Uterus (tissue), 2 donors: ENCODE measurements around the gene CADM3.

Experiments
- POLR2A ChIP-seq, 2 donors: fragments of 450-650 bp; IDR thresholded peaks; one replicate each; pipeline ENCODE4 v1.6.1; 2016; ENCODE audit warnings: antibody characterized with exemption in 2 of 2, mild to moderate bottlenecking in 1 of 2, moderate library complexity in 1 of 2
- TF ChIP-seq, protein P1 (sequence below), 4 experiments: fragments of 200-600 bp in 2 of 4; fragments of 450-650 bp in 2 of 4; sonication (generic) in 2 of 4; IDR thresholded peaks; one replicate each; pipeline ENCODE4 v1.5.1; 2016 to 2019; ENCODE audit warnings: antibody characterized with exemption in 4 of 4, mild to moderate bottlenecking in 2 of 4, moderate library complexity in 1 of 4

GRCh38 chr1:159185121-159185520 lies 13.7 kb downstream of the CADM3 start:
- TF ChIP-seq, protein P1, sequence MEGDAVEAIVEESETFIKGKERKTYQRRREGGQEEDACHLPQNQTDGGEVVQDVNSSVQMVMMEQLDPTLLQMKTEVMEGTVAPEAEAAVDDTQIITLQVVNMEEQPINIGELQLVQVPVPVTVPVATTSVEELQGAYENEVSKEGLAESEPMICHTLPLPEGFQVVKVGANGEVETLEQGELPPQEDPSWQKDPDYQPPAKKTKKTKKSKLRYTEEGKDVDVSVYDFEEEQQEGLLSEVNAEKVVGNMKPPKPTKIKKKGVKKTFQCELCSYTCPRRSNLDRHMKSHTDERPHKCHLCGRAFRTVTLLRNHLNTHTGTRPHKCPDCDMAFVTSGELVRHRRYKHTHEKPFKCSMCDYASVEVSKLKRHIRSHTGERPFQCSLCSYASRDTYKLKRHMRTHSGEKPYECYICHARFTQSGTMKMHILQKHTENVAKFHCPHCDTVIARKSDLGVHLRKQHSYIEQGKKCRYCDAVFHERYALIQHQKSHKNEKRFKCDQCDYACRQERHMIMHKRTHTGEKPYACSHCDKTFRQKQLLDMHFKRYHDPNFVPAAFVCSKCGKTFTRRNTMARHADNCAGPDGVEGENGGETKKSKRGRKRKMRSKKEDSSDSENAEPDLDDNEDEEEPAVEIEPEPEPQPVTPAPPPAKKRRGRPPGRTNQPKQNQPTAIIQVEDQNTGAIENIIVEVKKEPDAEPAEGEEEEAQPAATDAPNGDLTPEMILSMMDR (IDR thresholded peaks at IDR 0.05), result no peak
- no peak for TF ChIP-seq POLR2A (IDR thresholded peaks at IDR 0.05)
